NCI-H1092 (cell line): ENCODE results near the gene RCE1.

Source experiments
- DNase-seq: peaks from one replicate; lab custom pipeline; 2025; lab: John Stamatoyannopoulos, UW

Gene RCE1

GRCh38 chr11:66887526-66887925, 44.3 kb downstream of the RCE1 start:
- no peak for DNase-seq

GRCh38 chr11:66888282-66888681, 45.0 kb downstream of the RCE1 start:
- DNase-seq: no peak

- DNase-seq: no peak
Measured at GRCh38 chr11:66889960-66890359, 46.7 kb downstream of the RCE1 start.

GRCh38 chr11:66891851-66892660, 48.8 kb downstream of the RCE1 start:
- DNase-seq: no peak

GRCh38 chr11:66892911-66893310, 49.7 kb downstream of the RCE1 start:
- no peak for DNase-seq

GRCh38 chr11:66894141-66894540, 50.9 kb downstream of the RCE1 start:
- DNase-seq: no peak
